ENCODE data around the gene CD3D. TPM values are rescaled to one million over a fixed set of nuclear protein-coding genes. Genes with fewer than 3 reads are reported as not detected.

The CD3D gene
- not detected in 2 replicates for total RNA-seq

DNA sequence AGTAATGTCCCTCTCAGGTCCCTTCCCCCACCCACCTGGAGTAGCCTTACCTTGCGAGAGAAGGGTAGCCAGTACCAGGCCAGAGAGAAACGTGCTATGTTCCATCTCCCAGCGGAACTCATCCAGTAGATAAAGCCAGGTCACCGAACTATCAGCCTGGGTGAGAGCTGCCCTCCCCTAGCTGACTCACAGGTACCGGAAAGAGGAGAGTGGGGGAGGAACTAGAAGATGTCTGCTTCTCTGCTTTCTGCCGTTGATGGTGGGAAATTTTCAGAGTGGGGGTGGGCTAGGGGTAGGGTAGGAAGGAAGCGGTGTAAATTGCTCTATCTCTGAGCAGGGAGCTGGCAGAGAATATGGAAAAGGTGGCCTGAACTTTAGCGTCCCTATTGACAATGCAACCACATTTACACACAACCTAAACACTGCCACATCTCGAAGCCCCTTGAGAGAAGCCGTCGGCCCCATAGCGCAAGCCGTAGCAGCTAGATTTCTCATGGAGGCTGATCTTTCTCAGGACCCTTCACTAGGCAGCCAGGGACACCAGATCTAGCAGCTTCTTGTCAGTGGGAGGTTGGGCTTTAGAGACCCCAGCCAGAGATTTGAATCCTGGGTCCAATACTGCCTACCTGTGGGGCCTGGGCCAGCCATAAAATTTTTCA lies at the start of gene CD3D:
CD3D (minus strand) TSS at position 203 of the 659 bp plus-strand sequence; CDS start at position 105, 98 bp downstream.

DNA sequence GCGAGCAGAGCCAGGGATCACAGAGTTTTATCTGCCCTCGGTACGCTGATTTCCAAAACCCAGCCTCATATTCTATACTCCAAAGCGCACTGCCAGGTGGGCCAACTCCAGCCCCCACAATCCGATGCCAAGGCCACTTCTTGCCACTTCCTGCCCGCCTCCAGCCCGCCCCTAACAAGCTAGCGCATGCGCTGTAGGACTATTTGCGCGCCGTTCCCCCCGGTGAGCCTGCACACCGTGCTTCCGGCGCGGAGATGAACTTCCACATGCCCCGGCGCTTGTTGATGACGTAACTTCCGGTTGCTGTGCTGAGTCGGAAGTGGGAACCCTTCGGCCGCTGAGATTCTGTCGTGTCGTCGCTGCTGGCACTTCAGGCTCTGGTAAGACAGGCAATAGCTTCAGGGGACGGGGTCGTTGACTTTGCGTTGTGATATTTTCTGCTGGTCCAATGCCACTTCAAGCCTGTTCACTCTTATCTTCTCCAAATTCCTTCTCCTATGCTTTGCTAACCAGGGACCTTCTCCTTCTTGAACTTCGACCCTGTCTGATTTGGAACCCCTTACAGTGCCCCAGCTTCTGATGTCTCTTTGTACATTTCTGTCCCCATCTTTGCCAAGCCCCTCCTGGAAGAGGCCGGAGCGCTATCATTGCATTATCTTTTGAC lies 16.9 kb upstream of the CD3D start, which contains the start of gene UBE4A:
UBE4A (plus strand) TSS at position 306 of the 664 bp plus-strand sequence. CDS start 5,481 bp downstream, outside the sequence.

DNA sequence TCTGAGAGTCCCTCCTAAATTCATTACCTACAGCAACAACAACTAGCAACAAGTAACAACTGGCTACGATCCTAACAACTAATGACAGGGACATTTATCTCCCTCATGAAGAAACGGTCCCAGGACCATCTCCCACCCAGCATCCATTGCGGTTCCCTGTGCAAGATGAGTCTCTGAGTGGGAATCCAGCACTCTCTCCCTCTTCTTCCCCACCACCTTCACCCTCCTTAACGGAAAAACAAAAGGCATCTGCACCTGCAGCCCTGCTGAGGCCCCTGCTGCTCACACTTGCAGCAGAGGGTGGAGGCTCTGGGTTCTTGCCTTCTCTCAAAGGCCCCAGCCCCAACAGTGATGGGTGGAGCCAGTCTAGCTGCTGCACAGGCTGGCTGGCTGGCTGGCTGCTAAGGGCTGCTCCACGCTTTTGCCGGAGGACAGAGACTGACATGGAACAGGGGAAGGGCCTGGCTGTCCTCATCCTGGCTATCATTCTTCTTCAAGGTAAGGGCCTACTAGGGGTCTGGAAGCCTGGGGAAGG lies 1.5 kb upstream of the CD3D start, which contains the start of gene CD3G:
CD3G (plus strand) TSS at position 364 of the 535 bp plus-strand sequence; CDS start at position 444, 80 bp downstream.

DNA sequence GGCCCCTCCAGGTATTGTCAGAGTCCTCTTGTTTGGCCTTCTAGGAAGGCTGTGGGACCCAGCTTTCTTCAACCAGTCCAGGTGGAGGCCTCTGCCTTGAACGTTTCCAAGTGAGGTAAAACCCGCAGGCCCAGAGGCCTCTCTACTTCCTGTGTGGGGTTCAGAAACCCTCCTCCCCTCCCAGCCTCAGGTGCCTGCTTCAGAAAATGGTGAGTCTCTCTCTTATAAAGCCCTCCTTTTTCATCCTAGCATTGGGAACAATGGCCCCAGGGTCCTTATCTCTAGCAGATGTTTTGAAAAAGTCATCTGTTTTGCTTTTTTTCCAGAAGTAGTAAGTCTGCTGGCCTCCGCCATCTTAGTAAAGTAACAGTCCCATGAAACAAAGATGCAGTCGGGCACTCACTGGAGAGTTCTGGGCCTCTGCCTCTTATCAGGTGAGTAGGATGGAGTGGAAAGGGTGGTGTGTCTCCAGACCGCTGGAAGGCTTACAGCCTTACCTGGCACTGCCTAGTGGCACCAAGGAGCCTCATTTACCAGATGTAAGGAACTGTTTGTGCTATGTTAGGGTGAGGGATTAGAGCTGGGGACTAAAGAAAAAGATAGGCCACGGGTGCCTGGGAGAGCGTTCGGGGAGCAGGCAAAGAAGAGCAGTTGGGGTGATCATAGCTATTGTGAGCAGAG lies 37.8 kb downstream of the CD3D start, which contains the start of gene CD3E:
CD3E (plus strand) TSS at position 163 of the 681 bp plus-strand sequence; CDS start at position 386, 223 bp downstream.

Other genes starting within 250 kb of the CD3D start
- gene SCN4B, start 189.9 kb downstream of the CD3D start, total RNA-seq, result not detected in 2 replicates
- not detected in 2 replicates for gene SCN2B, start 166.1 kb downstream of the CD3D start, total RNA-seq
- not detected in 2 replicates for gene JAML, start 117.7 kb downstream of the CD3D start, total RNA-seq
- gene MPZL3, start 90.3 kb downstream of the CD3D start, total RNA-seq, result 0.19 and 0.66 TPM in 2 replicates
- gene MPZL2, start 78.4 kb downstream of the CD3D start, total RNA-seq, result 0.56 and 2.0 TPM in 2 replicates
- not detected in 2 replicates for gene CD3E, start 38.0 kb downstream of the CD3D start, total RNA-seq
- not detected in 2 replicates for gene CD3G, start 1.6 kb upstream of the CD3D start, total RNA-seq
- 40.4 and 45.0 TPM in 2 replicates for gene UBE4A, start 16.9 kb upstream of the CD3D start, total RNA-seq
- 107 and 135 TPM in 2 replicates for gene ATP5MG, start 58.9 kb upstream of the CD3D start, total RNA-seq
- 18.4 and 32.8 TPM in 2 replicates for gene KMT2A, start 93.8 kb upstream of the CD3D start, total RNA-seq
- 0.26 and 0.37 TPM in 2 replicates for gene TTC36, start 184.8 kb upstream of the CD3D start, total RNA-seq
- 4.6 and 8.0 TPM in 2 replicates for gene TMEM25, start 188.5 kb upstream of the CD3D start, total RNA-seq
- gene IFT46, start 223.2 kb upstream of the CD3D start, total RNA-seq, result 32.8 and 41.7 TPM in 2 replicates
- gene ARCN1, start 229.7 kb upstream of the CD3D start, total RNA-seq, result 185 and 203 TPM in 2 replicates

Data from aortic smooth muscle cell (primary cell).